Neuronal stem cell (in vitro differentiated cells): ENCODE data around the gene CAMK1G.

Experiments
- DNase-seq: peaks from one replicate; pipeline ENCODE4 v3.0.0-alpha.2; 2013; ENCODE audit warnings: low spot score
- H2AFZ ChIP-seq: one replicate; pipeline ENCODE4 v1.6.1; 2013; ENCODE audit warnings: mild to moderate bottlenecking, low read length, inconsistent platforms
- H2AK5ac ChIP-seq: 2 replicates; pipeline ENCODE4 v1.6.1; 2013; ENCODE audit warnings: low read depth, mild to moderate bottlenecking, inconsistent platforms, low read length, moderate library complexity, mixed read lengths
- H2BK120ac ChIP-seq: 2 replicates; pipeline ENCODE4 v1.6.1; 2013; ENCODE audit warnings: low read depth, mild to moderate bottlenecking, inconsistent platforms, low read length, moderate library complexity, mixed read lengths
- H2BK12ac ChIP-seq: one replicate; pipeline ENCODE4 v1.6.1; 2013; ENCODE audit warnings: low read length, inconsistent platforms
- H2BK15ac ChIP-seq: 2 replicates; pipeline ENCODE4 v1.6.1; 2013; ENCODE audit warnings: mild to moderate bottlenecking, low read length, inconsistent platforms, mixed read lengths
- H2BK5ac ChIP-seq: one replicate; pipeline ENCODE4 v1.6.1; 2013; ENCODE audit warnings: inconsistent platforms, mild to moderate bottlenecking, low read length, moderate library complexity
- H3K14ac ChIP-seq: one replicate; pipeline ENCODE4 v1.6.1; 2013; ENCODE audit warnings: low read length, inconsistent platforms
- H3K18ac ChIP-seq: 2 replicates; pipeline ENCODE4 v1.6.1; 2013; ENCODE audit warnings: low read length, inconsistent platforms
- H3K23ac ChIP-seq: 2 replicates; pipeline ENCODE4 v1.6.1; 2013; ENCODE audit warnings: low read depth, mild to moderate bottlenecking, mixed read lengths, low read length, inconsistent platforms; ENCODE audit not compliant: poor library complexity
- H3K27ac ChIP-seq: replicated peaks from 3 replicates; pipeline ENCODE4 v1.5.1; 2013; ENCODE audit warnings: low read length, inconsistent platforms
- H3K27me3 ChIP-seq, 3 experiments: 2 replicates each; pipeline ENCODE4 v1.6.1; 2013; ENCODE audit warnings: low read length in 3 of 3, mild to moderate bottlenecking in 2 of 3, inconsistent platforms in 1 of 3, low read depth in 1 of 3, mixed read lengths in 1 of 3, moderate library complexity in 1 of 3; ENCODE audit not compliant: control insufficient read depth in 3 of 3, insufficient read depth in 3 of 3
- H3K36me3 ChIP-seq, 2 donors: replicated peaks in 1 of 2; 2 replicates each; pipeline ENCODE4 v1.6.1; 2013; ENCODE audit warnings: low read length in 2 of 2; ENCODE audit not compliant: control insufficient read depth in 2 of 2, insufficient read depth in 2 of 2
- H3K4ac ChIP-seq: 2 replicates; pipeline ENCODE4 v1.6.1; 2013; ENCODE audit warnings: inconsistent platforms, mild to moderate bottlenecking, low read length, moderate library complexity
- H3K4me1 ChIP-seq, 2 donors: 1 replicate in 1 of 2; 2 replicates in 1 of 2; pipeline ENCODE4 v1.6.1; 2013; ENCODE audit warnings: low read length in 2 of 2, low read depth in 1 of 2; ENCODE audit not compliant: control insufficient read depth in 2 of 2, insufficient read depth in 1 of 2
- H3K4me2 ChIP-seq: one replicate; pipeline ENCODE4 v1.6.1; 2013; ENCODE audit warnings: mild to moderate bottlenecking, low read length, inconsistent platforms; ENCODE audit not compliant: insufficient read depth, poor library complexity, severe bottlenecking
- H3K4me3 ChIP-seq, 2 donors: 2 replicates each; pipeline ENCODE4 v1.5.1; 2013; ENCODE audit warnings: low read length in 2 of 2, mild to moderate bottlenecking in 2 of 2, inconsistent platforms in 1 of 2, moderate library complexity in 1 of 2
- H3K79me1 ChIP-seq: one replicate; pipeline ENCODE4 v1.6.1; 2013; ENCODE audit warnings: low read depth, mild to moderate bottlenecking, inconsistent platforms, low read length, moderate library complexity
- H3K9ac ChIP-seq: one replicate; pipeline ENCODE4 v1.6.1; 2013; ENCODE audit warnings: mild to moderate bottlenecking, low read depth, low read length, inconsistent platforms; ENCODE audit not compliant: poor library complexity
- H3K9me3 ChIP-seq, 2 donors: replicated peaks in 1 of 2; 2 replicates each; pipeline versions ENCODE3 to v1.6.1; 2013; ENCODE audit warnings: low read length in 2 of 2, mild to moderate bottlenecking in 2 of 2, inconsistent platforms in 1 of 2, low read depth in 1 of 2, mixed read lengths in 1 of 2, moderate library complexity in 1 of 2; ENCODE audit not compliant: control insufficient read depth in 2 of 2, insufficient read depth in 1 of 2
- H4K8ac ChIP-seq: one replicate; pipeline ENCODE4 v1.6.1; 2013; ENCODE audit warnings: low read depth, mild to moderate bottlenecking, inconsistent platforms, low read length, moderate library complexity
- H4K91ac ChIP-seq: one replicate; pipeline ENCODE4 v1.6.1; 2013; ENCODE audit warnings: low read length, low read depth, mild to moderate bottlenecking, inconsistent platforms; ENCODE audit not compliant: poor library complexity
- WGBS, 2 donors: extraction: QIAGEN DNeasy Blood & Tissue Kit; methylation state at CpG; one replicate each; pipeline ENCODE4 v1.1.7; 2013; ENCODE audit warnings: missing lambda C conversion rate in 2 of 2, mixed read lengths in 1 of 2; ENCODE audit not compliant: insufficient read length in 2 of 2, insufficient replicate concordance in 1 of 2; ENCODE audit errors: extremely low coverage in 2 of 2; 5-methylcytosine and 5-hydroxymethylcytosine counted together

Gene CAMK1G

GRCh38 chr1:209647156-209647555 is 63.6 kb downstream of the CAMK1G start:
- no peak overlapping the region for H3K14ac ChIP-seq
- H3K27me3 ChIP-seq = no peaks in the 10 kb centered on the region
- H3K18ac ChIP-seq = no peak overlapping the region
- H3K9me3 ChIP-seq = no peaks in the 10 kb centered on the region
- peaks cover 0 to 4% of the 10 kb centered on the region in 2 donors for H3K4me1 ChIP-seq
- no peak overlapping the region for H3K23ac ChIP-seq
- no peaks in the 10 kb centered on the region for H3K36me3 ChIP-seq
- no peak overlapping the region for H2AK5ac ChIP-seq
- no peak overlapping the region for H3K4ac ChIP-seq
- no peak for DNase-seq
- no peak overlapping the region for H3K9ac ChIP-seq
- H2BK5ac ChIP-seq = no peak overlapping the region
- WGBS, 2 donors = no CpG with 5 or more reads among the region's 4 CpGs
- H3K4me3 ChIP-seq = no peak overlapping the region
- H2BK12ac ChIP-seq = no peak overlapping the region
- no peak overlapping the region for H4K91ac ChIP-seq
- no peak overlapping the region for H2BK120ac ChIP-seq
- H4K8ac ChIP-seq = no peak overlapping the region
- H2AFZ ChIP-seq = no peak overlapping the region
- no peak overlapping the region for H3K4me2 ChIP-seq
- H2BK15ac ChIP-seq = no peak overlapping the region
- H3K79me1 ChIP-seq = no peaks in the 10 kb centered on the region
- H3K27ac ChIP-seq = no peak overlapping the region

GRCh38 chr1:209648346-209648745 is 64.8 kb downstream of the CAMK1G start:
- Histone ChIP-seq H2AK5ac (no peak overlapping the region), H2BK120ac (no peak overlapping the region), H3K27me3 (no peaks in the 10 kb centered on the region), H4K8ac (no peak overlapping the region), H3K9ac (no peak overlapping the region), H4K91ac (no peak overlapping the region), H3K4me1 (peaks cover 0 to 4% of the 10 kb centered on the region in 2 donors), H2BK12ac (no peak overlapping the region), H3K79me1 (no peaks in the 10 kb centered on the region), H3K4me2 (no peak overlapping the region), H3K4me3 (no peak overlapping the region), H2BK5ac (no peak overlapping the region), H3K14ac (no peak overlapping the region), H2AFZ (no peak overlapping the region), H3K23ac (no peak overlapping the region), H3K4ac (no peak overlapping the region), H3K36me3 (no peaks in the 10 kb centered on the region), H3K18ac (no peak overlapping the region), H2BK15ac (no peak overlapping the region), H3K27ac (no peak overlapping the region), H3K9me3 (no peaks in the 10 kb centered on the region)
- no peak for DNase-seq

GRCh38 chr1:209648931-209649776 is 65.6 kb downstream of the CAMK1G start:
- H3K27ac ChIP-seq = no peak overlapping the region

GRCh38 chr1:209650454-209650853 is 66.9 kb downstream of the CAMK1G start:
- Histone ChIP-seq H3K14ac (no peak overlapping the region), H2AK5ac (no peak overlapping the region), H3K27me3 (no peaks in the 10 kb centered on the region), H2BK12ac (no peak overlapping the region), H2BK120ac (no peak overlapping the region), H3K9ac (no peak overlapping the region), H4K91ac (no peak overlapping the region), H4K8ac (no peak overlapping the region), H2BK15ac (no peak overlapping the region), H3K4ac (no peak overlapping the region), H3K18ac (no peak overlapping the region), H2BK5ac (no peak overlapping the region), H3K4me3 (no peak overlapping the region), H2AFZ (no peak overlapping the region), H3K9me3 (no peaks in the 10 kb centered on the region), H3K36me3 (no peaks in the 10 kb centered on the region), H3K23ac (no peak overlapping the region), H3K4me1 (peaks cover 0 to 4% of the 10 kb centered on the region in 2 donors), H3K4me2 (no peak overlapping the region), H3K27ac (no peak overlapping the region), H3K79me1 (no peaks in the 10 kb centered on the region)
- WGBS, 2 donors = no CpG with 5 or more reads among the region's 1 CpG
- DNase-seq = no peak

More at GRCh38 chr1:209648931-209649776, 65.6 kb downstream of the CAMK1G start:
- WGBS, 2 donors = no CpG with 5 or more reads among the region's 6 CpGs
- no peak overlapping the region for H4K8ac ChIP-seq
- no peaks in the 10 kb centered on the region for H3K9me3 ChIP-seq
- H3K4me2 ChIP-seq = no peak overlapping the region
- no peak overlapping the region for H4K91ac ChIP-seq
- H2BK120ac ChIP-seq = no peak overlapping the region
- no peak overlapping the region for H2AK5ac ChIP-seq
- H3K4me3 ChIP-seq = no peak overlapping the region
- H3K4ac ChIP-seq = no peak overlapping the region
- no peak overlapping the region for H3K14ac ChIP-seq
- no peaks in the 10 kb centered on the region for H3K36me3 ChIP-seq
- no peak overlapping the region for H2BK5ac ChIP-seq
- no peak for DNase-seq
- H2BK15ac ChIP-seq = no peak overlapping the region
- no peak overlapping the region for H2AFZ ChIP-seq
- H2BK12ac ChIP-seq = no peak overlapping the region
- H3K18ac ChIP-seq = no peak overlapping the region
- H3K27me3 ChIP-seq = no peaks in the 10 kb centered on the region
- H3K9ac ChIP-seq = no peak overlapping the region
- no peaks in the 10 kb centered on the region for H3K79me1 ChIP-seq
- peaks cover 0 to 4% of the 10 kb centered on the region in 2 donors for H3K4me1 ChIP-seq
- no peak overlapping the region for H3K23ac ChIP-seq
